VCaP (cell line): ENCODE measurements around the gene FOXJ3.

Source experiments
- H3K27ac ChIP-seq: fragments of 450-650 bp; 2 replicates; pipeline ENCODE4 v1.5.1; 2017
- TF ChIP-seq, protein P1 (sequence below): fragments of 450-650 bp; conservative IDR thresholded peaks from 2 replicates; pipeline ENCODE4 v1.5.1; 2017; ENCODE audit warnings: mild to moderate bottlenecking, moderate library complexity

The FOXJ3 gene

DNA sequence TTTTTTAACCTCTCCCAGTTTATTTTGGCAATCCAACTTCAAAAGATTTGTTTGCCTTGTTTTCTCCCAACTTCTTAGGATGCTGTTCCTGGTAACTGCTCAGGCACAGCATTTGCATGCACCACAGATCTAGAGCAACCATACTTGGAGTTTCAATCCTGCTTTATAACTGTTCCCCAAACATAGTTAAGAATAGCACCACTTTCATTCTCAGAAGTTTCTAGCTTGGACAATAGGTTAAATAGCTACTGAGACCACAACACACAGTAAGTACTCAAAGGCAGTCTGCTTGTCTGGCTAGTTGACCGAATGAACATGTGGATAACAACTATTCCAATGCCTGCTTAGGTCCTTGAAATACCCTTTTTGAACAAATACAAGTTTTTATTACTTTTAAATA lies 76.8 kb downstream of the FOXJ3 start:
- TF ChIP-seq, protein P1, sequence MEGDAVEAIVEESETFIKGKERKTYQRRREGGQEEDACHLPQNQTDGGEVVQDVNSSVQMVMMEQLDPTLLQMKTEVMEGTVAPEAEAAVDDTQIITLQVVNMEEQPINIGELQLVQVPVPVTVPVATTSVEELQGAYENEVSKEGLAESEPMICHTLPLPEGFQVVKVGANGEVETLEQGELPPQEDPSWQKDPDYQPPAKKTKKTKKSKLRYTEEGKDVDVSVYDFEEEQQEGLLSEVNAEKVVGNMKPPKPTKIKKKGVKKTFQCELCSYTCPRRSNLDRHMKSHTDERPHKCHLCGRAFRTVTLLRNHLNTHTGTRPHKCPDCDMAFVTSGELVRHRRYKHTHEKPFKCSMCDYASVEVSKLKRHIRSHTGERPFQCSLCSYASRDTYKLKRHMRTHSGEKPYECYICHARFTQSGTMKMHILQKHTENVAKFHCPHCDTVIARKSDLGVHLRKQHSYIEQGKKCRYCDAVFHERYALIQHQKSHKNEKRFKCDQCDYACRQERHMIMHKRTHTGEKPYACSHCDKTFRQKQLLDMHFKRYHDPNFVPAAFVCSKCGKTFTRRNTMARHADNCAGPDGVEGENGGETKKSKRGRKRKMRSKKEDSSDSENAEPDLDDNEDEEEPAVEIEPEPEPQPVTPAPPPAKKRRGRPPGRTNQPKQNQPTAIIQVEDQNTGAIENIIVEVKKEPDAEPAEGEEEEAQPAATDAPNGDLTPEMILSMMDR = no peak
- no peak overlapping the region; the same call in 1 of the 2 replicates for H3K27ac ChIP-seq

DNA sequence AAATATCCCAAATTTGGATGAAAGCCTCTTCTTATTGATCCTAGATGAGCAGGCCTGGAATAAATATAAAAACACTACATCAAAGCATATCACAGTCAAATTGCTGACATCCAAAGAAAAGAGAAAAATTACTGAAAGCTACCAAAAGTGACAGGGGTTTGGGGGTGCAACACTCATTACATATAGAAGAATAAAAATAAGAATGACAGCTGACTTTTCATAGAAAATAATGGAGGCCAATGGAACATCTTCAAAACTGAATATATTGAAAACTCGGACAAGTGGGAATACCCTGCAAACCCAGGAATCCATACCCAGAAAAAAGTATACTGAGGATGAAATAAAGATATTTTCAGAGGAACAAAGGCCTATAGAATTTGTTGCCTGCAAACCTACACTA lies 84.0 kb downstream of the FOXJ3 start:
- H3K27ac ChIP-seq = no peak overlapping the region
- TF ChIP-seq, protein P1 = no peak

DNA sequence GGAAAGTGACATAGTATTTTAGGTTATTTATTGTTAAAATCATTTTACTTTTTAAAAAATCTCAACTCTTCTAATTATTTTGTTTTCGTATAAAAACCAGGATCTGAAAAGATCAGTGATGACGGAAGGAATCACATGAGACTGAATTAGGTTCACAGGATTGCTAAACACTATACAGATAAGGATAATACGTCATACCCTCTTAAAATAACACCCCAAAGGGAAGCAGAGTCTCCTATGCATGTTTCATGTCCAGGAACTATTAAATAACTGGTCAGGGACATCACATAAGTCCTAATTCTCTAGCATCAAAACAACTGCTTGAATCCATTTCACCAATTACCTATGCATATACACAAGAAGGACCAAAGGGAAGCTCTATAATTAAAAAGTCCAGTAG lies 84.9 kb downstream of the FOXJ3 start:
- TF ChIP-seq, protein P1 = no peak
- H3K27ac ChIP-seq = no peak overlapping the region

DNA sequence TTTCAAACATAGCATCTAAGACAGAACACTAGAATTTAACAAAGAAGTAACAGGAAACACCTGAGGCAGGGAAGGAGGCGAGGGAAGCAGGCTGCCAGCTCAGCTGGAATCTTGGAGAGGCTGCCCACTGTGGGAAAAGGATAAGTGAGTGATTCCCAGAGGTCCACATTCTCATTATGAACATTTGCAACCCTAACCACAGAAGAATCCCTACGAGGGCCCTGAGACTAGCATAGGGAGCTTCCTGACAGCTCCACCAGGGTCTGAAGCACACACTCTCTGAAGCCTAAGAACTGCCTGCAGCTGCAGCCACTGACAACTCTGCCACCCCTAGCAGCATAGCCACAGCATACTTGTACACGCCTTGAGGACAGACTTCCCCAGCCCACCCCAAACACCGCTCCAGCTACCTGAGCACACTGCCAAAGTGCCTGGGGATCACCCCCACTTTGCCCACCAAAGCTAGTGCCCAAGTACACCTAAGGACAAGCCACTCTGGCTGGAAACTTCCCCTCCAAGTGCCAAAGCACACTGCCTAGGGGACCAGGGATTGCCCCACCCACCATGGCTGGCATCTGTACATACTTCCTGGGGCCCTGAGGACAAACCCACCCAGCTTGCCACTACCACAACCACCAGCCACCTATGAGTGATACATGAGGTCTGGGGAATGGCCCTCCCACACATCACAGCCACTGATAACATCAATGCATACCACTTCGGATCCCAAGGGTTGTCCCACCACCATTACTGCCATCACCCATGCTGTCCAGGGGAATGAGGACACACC lies 93.9 kb downstream of the FOXJ3 start:
- TF ChIP-seq, protein P1 = no peak
- no peak overlapping the region for H3K27ac ChIP-seq

DNA sequence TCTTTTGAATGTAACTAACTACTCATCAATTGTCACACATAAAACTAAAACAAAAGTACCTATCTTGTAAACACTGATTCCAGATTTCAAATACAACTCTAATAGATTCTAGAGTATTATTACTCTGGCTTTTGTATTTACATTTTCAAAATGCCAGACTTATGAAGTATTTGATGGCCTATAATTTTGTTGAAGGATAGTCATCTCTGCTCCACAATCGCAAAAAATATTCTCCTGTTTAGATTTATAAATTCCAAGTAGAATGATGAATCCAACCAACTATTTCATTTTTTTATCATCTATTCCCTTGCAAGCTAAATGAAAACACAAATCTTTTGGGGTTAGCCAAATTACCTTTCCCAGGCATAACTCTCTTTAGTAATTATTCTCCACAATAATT lies 95.5 kb downstream of the FOXJ3 start:
- H3K27ac ChIP-seq = no peak overlapping the region

DNA sequence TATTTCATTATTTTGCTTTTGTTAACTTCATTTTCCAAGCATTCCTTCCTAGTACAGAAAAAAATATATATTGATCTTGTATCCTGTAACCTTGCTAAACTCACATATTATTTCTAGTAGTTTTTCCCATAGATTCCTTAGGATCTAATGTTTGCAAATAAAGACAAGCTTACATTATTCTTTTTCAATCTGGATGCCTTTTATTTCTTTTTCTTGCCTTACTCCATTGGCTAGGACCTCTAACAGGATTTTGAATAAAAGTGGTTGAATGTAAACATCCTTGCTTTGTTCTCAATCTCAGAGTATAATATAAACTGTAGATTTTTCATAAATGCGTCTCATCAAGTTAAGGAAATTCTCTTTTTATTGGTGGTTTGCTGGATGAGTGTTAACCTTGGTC lies 96.0 kb downstream of the FOXJ3 start:
- TF ChIP-seq, protein P1 = no peak
- no peak overlapping the region for H3K27ac ChIP-seq

More for the DNA sequence above, 95.5 kb downstream of the FOXJ3 start:
- TF ChIP-seq, protein P1 = no peak

DNA sequence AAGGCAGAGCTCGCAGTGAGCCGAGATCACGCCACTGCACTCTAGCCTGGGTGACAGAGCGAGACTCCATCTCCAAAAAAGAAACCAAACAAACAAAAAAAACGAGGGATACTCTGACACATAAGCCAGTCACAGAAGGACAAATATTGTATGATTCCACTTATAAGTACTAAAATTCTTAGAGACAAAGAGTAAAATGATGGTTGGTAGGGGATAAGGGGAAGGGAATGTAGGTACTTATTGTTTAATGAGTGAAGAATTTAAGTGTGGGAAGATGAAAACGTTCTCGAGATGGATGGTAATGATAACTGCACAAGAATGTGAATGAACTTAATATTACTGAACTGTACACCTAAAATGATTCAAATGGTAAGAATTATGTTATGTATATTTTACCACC lies 103.8 kb downstream of the FOXJ3 start:
- H3K27ac ChIP-seq = no peak overlapping the region
- TF ChIP-seq, protein P1 = no peak
